Retina (tissue), 1 donor: ENCODE results near the gene SFXN2.
"Not testable (repeated sequence)": the region's sequence is repeated elsewhere in the genome, so short reads cannot be mapped to it uniquely, and the experiment has no call there.

Experiments
- DNase-seq: peaks from one replicate; pipeline ENCODE4 v3.0.0-alpha.2; 2016

Gene SFXN2, protein sequence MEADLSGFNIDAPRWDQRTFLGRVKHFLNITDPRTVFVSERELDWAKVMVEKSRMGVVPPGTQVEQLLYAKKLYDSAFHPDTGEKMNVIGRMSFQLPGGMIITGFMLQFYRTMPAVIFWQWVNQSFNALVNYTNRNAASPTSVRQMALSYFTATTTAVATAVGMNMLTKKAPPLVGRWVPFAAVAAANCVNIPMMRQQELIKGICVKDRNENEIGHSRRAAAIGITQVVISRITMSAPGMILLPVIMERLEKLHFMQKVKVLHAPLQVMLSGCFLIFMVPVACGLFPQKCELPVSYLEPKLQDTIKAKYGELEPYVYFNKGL

DNA sequence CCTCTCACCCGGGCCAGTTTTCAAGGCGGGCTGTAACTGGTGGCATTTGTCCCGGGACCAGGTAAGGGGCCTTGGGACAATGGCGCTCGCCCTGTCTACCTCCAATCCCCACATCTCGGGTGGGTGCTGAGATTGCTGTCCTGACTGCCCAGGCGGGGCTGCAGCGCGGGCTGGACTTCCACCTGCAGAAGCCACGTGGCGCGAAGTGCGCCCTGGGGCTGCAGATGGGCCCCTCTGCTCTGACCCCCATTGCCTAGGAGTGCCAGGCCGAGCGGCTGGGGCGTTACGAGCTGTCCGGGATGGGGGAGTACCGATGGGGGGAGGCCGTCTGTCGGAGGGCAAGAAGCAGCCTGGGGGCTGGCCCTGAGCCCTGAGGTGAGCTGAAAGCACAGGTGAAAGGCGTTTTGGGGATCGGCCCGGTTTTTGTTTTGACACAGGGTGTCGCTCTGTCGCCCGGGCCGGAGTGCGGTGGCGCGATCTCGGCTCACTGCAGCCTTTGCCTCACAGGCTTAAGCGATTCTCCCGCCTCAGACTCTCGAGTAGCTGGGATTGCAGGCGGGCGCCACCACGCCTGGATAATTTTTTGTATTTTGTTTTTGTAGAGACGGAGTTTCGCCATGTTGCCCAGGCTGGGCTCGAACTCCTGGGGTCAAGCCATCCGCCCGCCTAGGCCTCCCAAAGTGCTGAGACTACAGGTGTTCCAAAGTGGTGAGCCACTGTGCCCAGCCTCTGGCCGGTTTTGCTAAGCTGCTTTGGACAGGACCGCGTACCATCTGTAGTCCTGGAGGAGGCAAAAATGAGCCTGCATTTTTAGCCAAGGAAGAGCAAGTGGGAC, at the start of gene SFXN2:
Gene SFXN2 (plus strand): TSS at position 16 of the 835 bp plus-strand sequence. CDS start 12,001 bp downstream, outside the sequence.
- DNase-seq: no peak

DNA sequence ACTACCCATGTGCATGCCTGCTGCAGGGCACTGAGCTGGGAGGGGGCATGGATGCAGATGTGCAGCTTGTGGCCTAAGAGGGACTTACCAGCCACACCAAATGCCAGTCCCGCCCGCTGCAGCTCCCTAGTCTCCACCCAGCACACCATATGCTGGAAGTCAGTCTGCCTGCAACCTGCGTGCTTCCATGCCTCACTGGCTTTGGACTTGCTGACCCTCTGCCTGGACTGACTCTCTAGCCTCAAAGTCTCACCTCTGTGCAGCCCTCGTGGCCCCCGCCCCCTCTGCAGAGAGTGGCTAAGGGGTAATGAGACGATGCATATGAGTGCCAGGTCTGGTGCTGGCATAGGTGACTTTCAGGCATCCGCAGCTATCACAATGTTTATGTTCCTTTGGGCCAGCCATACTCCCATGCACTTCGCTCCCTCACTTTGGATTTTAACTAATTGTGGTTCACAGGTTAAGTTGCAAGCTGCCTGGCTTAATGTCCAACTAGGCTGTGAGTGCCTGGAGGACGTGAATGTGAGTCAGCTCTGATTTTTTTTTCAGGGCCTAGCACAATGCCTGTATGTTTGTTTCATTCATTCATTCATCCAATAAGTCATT, 48.4 kb upstream of the SFXN2 start:
- no peak for DNase-seq

DNA sequence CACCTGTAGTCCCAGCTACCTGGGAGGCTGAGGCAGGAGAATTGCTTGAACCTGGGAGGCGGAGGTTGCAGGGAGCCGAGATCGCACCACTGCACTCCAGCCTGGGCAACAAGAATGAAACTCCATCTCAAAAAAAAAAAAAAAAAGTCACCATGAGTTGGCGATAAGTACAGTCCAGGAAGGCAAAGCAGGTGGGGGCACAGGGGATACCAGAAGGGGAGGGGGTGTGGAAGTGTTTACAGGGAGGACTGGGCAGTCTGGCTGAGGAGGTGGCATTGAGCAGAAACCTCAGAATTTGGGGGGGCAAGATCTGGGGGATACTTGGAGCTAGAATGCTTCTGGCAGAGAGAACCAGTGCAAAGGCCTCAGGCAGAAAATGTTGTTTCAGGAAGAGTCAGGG, 47.0 kb upstream of the SFXN2 start:
- DNase-seq: not testable (repeated sequence)

DNA sequence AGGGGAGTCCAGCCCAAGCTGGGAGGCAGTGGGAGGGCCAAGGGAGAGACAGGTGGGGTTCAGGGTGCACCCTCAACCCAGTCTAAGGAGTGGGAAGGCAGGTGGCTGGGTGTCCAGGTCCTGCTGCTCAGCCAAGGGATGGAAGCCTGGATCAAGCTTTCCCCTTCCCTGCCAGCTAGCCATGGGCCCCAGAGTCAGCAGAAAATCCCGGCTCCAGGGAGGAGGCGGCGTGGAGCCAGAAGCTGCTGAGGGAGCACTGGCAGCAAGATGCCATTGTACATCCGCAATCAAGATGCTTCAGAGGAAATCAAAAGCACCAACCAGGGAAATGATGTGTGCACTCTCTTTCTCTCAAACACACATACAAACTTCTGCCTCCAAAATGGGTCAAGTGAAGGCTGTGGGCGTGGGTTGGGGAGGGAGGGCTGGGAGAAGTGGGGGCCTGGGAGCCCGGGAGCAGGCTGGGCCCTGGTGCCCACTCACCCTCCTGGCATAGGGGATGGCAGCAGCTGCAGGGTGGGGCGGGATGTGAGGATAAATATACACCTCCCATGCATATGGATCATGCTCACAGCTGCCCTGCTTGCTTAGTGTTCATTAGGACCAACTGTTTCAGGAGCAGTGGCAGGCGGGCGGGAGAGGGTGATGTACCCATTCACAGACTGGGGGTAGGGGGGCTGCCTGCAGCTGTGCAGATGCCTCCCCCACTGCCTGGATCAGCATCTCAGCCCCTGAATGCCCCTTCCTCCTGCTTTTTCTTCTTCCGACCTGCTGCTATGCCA, 45.9 kb upstream of the SFXN2 start:
- peak; percentile 10 for DNase-seq

DNA sequence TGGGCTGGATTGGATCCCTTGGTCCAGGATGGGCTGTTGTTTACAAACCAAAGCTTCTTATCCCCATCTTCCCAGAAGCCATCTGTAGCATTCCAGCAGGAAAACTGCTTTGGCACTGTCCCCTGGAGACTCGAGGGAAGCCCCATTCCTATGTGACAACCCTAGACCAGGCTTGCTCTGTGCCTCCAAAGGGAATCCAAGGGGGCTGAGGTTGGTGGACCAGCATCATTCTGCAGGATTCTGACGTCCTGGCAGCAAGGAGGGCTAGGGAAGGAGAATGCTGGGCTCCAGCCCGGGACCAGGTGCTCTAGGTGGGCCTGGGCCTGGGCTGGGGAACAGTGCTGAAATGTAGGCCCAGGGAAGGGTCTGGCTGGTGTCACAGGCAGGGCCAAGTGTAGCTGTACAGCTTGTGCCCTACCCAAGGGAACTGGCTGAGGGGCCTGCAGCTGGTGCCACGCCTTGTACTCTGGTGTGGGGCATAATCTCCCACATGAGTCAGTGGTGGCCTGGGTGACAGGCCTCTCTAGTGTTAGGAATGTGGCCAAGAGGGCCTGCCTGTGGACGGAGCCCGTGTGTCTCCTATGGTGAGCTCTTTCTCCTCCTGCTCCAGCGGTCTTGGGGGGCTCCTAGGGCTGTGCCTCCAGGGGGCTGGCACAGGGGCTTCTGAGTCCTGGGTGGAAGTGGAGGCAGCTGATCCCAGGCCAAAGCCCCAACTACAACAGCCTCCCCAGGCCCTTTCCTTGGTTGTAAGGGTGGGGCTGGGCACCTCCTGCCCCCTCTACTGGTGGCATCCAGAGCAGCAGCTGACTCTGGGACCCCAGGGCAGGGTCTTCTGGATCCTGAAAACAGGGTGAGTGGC, 45.0 kb upstream of the SFXN2 start:
- peak; percentile 35 for DNase-seq

DNA sequence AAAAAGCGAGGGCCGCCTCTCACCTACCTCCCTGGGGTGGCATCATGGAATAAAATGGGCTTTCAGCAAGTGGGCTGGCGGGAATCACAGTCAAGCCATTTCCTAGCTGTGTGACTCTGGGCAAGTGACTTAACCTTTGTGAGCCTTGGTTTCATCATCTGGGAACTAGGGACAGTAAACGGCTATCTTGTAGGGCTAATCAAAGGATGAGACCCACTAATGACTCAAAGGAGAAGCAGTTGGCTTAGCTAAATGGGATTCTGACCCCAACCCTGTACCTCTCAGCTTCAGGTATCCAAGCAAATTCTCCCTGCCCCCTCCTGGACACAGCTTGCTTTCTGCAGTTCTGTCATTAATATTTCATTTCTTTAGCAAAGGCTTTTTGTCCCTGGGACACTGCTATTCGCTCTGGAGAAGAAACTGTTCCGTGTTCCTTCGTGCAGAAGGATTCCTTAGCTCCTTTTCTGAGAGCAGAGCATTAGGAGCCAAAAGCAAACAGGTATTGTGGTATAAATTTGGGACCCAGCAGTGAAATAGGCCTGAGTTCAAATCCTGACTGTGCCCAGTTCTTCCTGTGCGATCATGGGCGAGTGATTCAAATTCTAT, 44.3 kb upstream of the SFXN2 start:
- peak; percentile 49 for DNase-seq

DNA sequence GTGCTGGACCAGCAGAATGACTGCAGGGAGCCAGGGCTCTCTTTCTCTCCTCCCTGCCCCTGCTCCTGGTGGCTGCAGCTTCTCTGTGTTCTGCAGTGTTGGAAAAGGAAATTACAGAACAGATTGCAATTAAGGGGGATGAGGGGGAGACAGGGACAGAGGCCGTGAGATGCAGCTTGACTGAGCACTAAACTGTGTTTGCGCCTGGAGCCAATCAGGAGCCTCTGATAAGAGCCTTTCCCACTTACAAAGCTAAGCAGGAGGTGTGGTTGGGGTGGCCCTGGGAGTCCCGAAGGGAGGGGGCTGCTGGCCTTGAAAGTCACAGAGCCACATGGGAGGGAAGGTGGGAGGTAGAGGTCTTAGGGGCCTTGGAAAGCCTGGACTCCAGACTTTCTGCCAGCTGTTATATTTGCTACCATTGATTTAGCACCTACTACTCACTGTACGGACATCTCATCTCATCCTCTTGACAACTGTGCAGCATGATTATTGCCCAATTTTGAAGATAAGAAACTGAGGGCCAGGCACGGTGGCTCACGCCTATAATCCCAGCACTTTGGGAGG, 43.5 kb upstream of the SFXN2 start:
- DNase-seq: peak; percentile 54

DNA sequence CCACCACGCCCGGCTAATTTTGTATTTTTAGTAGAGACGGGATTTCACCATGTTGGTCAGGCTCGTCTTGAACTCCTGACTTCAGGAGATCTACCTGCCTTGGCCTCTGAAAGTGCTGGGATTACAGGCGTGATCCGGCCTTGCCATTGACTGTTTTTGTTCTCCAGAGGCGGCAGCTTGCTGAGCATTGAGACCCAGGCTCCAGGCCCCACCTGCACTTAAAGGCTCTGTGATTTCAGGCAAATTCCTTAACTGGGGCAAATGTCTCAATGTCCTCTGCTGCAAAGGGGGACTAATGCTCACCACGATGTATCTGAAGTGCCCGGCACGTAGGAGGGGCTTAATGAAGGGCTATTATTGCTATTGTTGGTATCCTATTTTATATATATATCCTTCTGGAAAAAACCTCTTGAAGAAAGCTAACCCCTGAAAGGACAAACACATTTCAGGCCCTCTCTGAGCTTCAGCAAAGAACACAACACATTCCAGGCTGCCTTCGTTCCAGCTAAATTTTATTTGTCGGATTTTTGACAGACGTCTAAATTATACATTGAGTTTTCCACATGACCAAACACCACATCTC, 41.1 kb upstream of the SFXN2 start:
- peak; percentile 40 for DNase-seq

DNA sequence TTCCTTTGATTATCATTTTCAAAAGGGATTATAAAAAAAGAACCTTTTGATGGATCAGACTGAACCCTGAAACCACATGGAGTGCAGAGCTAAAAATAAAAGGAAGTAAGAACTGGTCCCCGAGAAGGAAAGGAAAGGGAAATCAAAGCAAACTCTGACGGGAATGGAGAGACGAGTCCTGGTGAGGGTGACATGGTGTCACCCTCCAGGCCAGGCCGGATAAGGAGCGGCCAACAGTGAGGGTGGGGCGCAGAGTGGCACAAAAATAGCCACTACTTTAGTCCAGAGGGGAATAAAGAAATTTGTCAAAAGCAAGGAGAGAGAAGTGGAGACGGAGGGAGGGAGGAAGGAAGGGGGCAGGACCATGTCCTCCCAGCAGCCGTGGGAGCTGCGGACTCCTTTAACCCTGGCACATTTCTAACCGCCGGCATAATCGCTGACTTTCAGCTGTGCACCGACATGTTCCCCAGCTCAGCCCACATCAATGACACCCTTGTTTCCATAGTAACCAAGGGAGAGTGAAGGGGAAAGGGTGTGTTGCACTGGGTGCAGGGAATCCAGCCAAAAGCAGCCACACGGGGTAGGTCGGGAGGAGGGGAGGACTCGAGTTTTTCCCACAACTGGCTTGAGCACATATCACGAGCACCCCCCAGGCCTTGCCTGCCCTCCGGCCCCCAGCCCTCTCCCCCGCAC, 40.5 kb upstream of the SFXN2 start:
- DNase-seq: peak; percentile 82

DNA sequence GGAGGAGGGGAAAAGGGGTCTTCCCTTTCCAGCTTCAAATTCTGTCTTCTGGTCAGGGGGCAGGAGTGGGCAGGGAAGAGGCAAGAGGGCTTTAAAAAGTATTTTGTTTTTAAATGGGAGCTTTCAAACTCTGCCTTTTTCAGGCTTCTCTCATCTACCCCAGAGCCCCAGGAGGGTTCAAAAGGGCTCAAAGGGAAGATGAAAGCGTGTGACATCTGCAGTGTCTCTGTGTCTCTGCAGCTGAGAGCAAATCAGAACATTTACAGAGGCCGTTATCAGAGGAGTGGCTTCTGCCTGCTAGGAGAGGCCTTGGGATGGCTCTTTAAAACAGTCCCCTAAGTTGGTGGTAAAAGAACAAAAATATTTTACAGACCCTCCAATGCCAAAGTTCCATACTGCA, 39.9 kb upstream of the SFXN2 start:
- DNase-seq: peak; percentile 58

DNA sequence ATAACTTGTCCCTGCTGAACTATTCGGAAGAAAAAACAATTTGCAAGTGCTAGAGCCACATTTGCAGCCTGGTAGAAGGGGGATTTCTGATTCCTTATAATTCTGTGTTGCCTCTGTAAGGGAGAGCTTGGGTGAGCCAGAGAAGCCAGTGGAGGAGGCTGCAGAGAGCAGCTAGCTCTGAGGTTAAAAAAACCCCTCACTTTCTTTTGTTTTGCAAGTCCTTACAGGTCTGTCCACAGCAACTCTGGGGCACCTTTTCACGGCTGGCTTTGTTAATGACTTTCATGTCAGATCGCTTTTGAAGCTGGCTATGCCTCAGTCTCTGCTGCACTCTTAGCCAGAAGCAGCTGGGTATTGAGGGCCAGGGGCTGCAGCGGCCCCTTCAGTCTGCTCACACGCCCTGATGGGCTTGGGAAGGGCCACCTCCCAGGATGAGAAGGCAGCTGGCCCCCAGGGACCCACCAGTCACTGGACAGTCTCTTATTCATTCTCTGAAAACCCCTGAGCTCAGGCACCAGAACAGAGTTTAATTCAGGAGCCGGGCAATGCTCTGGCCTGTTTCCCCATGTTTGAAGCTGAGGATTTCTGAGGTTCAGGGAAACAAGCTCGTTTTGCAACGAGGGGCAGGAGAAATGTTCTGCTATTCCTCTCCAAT, 39.3 kb upstream of the SFXN2 start:
- DNase-seq: peak; percentile 78

DNA sequence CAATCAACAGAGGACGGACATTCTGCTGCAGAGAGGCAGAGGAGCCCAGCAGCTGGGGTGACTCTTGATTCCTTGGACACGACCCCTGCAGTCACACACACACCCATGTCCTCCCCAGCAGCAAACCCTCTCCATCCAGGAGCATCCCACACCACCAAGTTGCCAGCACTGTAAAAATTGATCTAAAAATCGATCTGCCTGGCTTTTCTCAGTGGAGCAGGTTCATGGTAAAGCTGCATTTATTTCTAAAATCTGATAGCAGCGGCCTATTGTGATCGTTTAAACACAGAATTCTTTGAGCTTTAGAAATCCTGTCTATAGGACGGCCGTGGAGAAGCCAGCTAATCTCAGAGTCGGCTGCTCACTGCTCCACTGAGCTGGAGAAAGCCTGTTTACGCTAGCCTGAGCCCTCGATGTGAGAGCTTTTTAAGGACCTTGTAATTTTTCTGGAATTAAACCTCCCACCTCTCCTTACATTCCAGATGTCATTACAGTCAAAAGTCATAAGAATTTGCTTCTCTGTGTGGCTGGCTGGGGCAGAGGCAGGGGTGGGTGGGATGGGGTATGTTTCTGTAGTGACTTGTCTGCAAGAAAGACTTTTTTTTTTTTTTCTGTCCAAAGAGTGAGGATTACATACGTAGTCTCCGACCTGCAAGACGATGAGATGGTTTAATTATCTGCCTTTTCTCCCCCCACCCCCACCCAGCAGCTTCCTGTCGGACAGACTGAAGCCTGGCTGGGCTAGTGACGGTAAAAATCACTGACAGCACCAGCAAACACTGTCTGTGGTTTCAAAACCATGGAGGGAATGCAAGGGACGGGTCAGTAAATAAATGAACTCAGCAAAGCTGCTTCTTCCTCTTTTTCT, 38.5 kb upstream of the SFXN2 start:
- DNase-seq: peak; percentile 76

DNA sequence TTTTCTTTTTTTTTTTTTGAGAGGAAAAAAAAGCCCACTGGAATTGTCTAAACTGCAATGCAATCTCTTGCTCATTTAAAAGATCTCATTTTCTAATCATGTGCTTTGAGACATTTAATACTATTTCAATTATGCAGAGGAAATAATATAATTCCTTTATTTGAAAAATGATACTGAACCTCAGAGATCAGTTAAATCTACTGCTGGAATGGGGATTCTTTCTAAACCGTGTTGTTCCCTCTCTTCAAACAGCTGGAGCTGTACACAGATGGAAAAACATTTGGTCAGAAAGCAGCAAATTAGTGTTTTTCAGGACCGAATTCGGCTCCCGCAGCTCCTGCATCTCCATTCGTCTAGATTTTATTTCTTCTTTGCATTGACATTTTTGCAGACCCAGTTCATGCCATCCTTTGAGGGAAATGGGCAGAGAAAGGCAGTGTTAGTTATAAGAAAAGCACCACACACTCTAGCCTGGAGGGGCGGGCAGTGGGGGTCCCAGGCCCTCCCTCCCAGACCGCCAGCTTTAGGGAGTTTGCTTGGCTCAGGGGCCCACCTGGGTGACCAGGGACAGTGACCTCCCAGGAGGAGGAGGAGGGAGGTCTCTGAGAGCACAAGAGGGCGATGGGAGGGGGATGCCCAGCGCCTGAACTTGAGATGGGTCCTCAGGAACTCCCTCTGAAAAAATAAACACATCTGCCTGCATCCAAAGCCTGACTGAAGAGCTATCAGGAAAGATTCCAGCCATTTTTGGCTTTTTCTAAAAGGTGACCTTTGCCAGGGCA, 37.7 kb upstream of the SFXN2 start:
- no peak for DNase-seq

DNA sequence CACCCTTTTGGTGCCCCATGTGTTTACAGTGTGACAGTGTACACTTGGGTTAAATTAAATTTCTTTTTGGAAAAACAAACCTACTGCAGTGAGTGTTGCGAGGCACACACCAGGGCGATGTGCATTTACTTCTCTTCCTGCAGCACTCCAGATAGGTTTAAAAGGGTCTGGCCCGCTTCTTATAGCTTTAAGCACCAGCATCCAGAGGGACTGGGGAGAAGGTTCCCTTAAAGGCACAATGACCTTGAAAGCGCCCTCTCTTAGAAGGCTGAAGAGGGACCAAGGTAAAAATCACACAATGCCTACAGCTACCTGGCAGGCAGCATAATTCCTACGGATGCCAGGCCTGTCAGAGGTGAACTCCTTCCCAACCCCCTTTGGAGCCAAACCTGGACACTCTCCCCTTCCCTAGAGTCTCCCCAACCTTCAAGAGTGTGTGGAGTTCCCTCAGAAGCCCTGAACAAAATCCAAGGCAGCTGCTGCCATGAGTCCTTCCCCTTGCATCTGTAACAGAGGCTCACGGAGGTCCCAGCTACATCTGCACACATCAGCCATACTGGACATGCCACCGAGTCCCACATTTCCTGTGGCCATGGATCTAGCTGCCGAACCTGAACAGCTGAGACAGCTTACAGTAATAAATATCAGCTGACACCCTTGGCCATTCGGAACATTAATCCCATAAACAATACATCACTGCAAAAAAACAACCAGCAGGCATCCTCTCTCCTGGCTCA, 36.9 kb upstream of the SFXN2 start:
- DNase-seq: peak; percentile 36

DNA sequence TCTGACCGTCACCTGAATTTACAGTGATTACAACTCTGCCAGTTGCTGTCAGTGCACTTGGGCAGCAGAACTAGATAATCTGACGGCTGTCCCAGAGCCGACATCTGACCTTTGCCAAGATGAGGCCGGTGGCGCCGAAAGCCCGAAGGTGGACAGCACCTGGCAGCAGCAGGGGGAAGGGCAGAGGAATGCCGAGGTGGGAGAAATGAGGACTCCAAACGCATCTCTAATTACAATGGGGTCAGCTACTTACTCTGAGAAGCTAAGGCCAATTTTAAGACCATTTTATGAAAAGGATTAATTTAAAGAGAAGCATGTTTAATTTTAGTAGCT, 36.4 kb upstream of the SFXN2 start:
- DNase-seq: no peak

DNA sequence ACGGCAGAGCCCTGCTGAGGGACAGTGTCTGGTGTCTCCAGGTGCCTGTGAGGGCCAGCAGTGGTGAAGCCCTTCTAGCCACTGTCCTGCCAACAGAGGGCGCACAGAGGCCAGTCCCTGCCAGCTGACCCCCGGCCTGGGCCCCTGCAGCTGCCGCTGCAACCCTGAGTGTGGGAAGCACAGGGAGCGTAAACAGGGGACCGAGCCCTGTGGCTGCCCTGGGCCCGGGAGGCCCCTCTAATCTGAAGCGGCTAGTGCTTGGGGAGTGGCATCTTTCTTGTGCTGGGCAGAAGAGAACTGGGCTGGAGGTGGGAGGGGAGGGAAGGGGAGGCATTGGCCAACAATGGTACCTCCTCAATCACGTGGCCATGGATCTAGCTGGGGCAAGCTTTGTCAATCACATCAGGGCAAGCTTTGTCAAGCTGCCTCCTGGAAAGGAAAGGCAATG, 35.6 kb upstream of the SFXN2 start:
- DNase-seq: peak; percentile 91

DNA sequence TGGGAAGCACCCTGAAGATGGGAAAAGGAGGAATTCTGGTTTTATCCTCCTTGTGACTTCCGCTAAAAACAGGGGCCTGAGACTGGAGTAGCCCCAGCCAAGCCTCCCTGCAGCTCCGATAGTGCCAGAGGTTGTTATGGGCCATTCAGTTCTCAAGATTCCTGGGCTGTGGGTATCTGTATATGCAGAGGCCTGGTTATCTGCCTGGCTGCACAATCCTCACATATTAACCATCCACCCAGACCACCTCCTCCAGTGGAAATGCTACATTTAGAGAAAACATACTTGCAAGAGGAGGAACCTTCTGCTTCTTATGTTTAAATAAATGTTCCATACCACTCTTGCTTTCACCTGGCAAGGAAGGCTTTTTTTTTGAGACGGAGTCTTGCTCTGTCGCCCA, 34.8 kb upstream of the SFXN2 start:
- DNase-seq: no peak
